Activated B cell treated with CpG ODN at 0.5 μM for 24 hours (primary cell): ENCODE measurements around the gene KCNH2. TPM values are rescaled to one million over a fixed set of nuclear protein-coding genes. Genes with fewer than 3 reads are reported as not detected.

Experiments used
- ATAC-seq: fragments of 200-7000 bp; cut with Tn5 transposase; one replicate; pipeline ENCODE4 v1.10.0; 2021; ENCODE audit warnings: low read depth, mild to moderate bottlenecking, moderate library complexity
- CTCF ChIA-PET: fragments of 350-600 bp; sonication (Branson Sonifier 250); formaldehyde crosslinking; loops from one replicate; lab custom pipeline; 2021; ENCODE audit warnings: antibody characterized with exemption; lab: Charles Lee
- POLR2A ChIA-PET: fragments of 350-600 bp; sonication (Branson Sonifier 250); formaldehyde crosslinking; loops from one replicate; lab custom pipeline; 2021; ENCODE audit warnings: antibody characterized with exemption; lab: Charles Lee
- DNase-seq: peaks from one replicate; pipeline ENCODE4 v3.0.0; 2022
- H3K27ac Mint-ChIP-seq: one replicate; pipeline ENCODE4 v1.8.0; 2020; ENCODE audit warnings: mixed read lengths
- H3K27me3 Mint-ChIP-seq: one replicate; pipeline ENCODE4 v1.8.0; 2021; ENCODE audit warnings: mixed read lengths
- H3K36me3 Mint-ChIP-seq: one replicate; pipeline ENCODE4 v1.8.0; 2021; ENCODE audit warnings: low read depth, mixed read lengths
- H3K4me1 Mint-ChIP-seq: one replicate; pipeline ENCODE4 v1.8.0; 2021; ENCODE audit warnings: mixed read lengths
- H3K4me3 Mint-ChIP-seq: one replicate; pipeline ENCODE4 v1.8.0; 2020; ENCODE audit warnings: mild to moderate bottlenecking, mixed read lengths
- H3K9me3 Mint-ChIP-seq: one replicate; pipeline ENCODE4 v1.8.0; 2020; ENCODE audit warnings: mixed read lengths
- CTCF ChIP-seq: fragments of 200-600 bp; IDR thresholded peaks from one replicate; pipeline ENCODE4 v1.8.0; 2022; ENCODE audit warnings: antibody characterized with exemption, mild to moderate bottlenecking
- intact Hi-C: fragments of 100-400 bp; cut with micrococcal nuclease; formaldehyde crosslinking; loops from one replicate; pipeline ENCODE4 v1.15.1; 2024
- total RNA-seq: library from RNA; stranded (reverse); gene quantifications from 2 replicates; pipeline ENCODE4 v1.2.3, GENCODE V29; 2022

The KCNH2 gene
- total RNA-seq, 1 donor from 2014 or later = 0.29 TPM

GRCh38 chr7:150968056-150968733, 9.9 kb downstream of the KCNH2 start:
- Mint-ChIP-seq H3K36me3 (no peaks in the 10 kb centered on the region), H3K4me1 (peaks cover 7% of the 10 kb centered on the region), H3K9me3 (no peaks in the 10 kb centered on the region), H3K27me3 (peaks cover 26% of the 10 kb centered on the region), H3K27ac (no peak overlapping the region), H3K4me3 (no peak overlapping the region)
- ATAC-seq (no peak), DNase-seq (no peak)
- TF ChIP-seq CTCF = no peak
- POLR2A ChIA-PET = no interaction called here
- CTCF ChIA-PET = no interaction called here
- intact Hi-C loops = no loop called here

- Mint-ChIP-seq H3K27me3 (peaks cover 32% of the 10 kb centered on the region), H3K9me3 (no peaks in the 10 kb centered on the region), H3K36me3 (no peaks in the 10 kb centered on the region), H3K4me3 (no peak overlapping the region), H3K4me1 (no peaks in the 10 kb centered on the region), H3K27ac (no peak overlapping the region)
- intact Hi-C loops = no loop called here
- POLR2A ChIA-PET = no interaction called here
- no peak for DNase-seq
- CTCF ChIA-PET = no interaction called here
- no peak for ATAC-seq
- no peak for TF ChIP-seq CTCF
These were observed 10.8 kb downstream of the KCNH2 start for GRCh38 chr7:150967349-150967748.

- Mint-ChIP-seq H3K27ac (no peak overlapping the region), H3K9me3 (no peaks in the 10 kb centered on the region), H3K4me1 (no peaks in the 10 kb centered on the region), H3K4me3 (no peak overlapping the region), H3K27me3 (peaks cover 31% of the 10 kb centered on the region), H3K36me3 (no peaks in the 10 kb centered on the region)
- no peak for DNase-seq
- intact Hi-C loops = no loop called here
- no peak for ATAC-seq
- POLR2A ChIA-PET = no interaction called here
- CTCF ChIA-PET = no interaction called here
- no peak for TF ChIP-seq CTCF
These were observed 12.1 kb downstream of the KCNH2 start for GRCh38 chr7:150966002-150966401.

GRCh38 chr7:150965273-150965830, 12.8 kb downstream of the KCNH2 start:
- DNase-seq = no peak
- Mint-ChIP-seq H3K4me1 (no peaks in the 10 kb centered on the region), H3K27ac (no peak overlapping the region), H3K27me3 (peaks cover 35% of the 10 kb centered on the region), H3K36me3 (no peaks in the 10 kb centered on the region), H3K9me3 (no peaks in the 10 kb centered on the region), H3K4me3 (no peak overlapping the region)
- no peak for ATAC-seq
- intact Hi-C loops = no loop called here
- ChIA-PET CTCF (interaction anchor here (1.0 kb wide), 1 partner anchor 19 kb away, joined by 3 read pairs; no protein-coding TSS in a partner anchor), POLR2A (no interaction called here)
- no peak for TF ChIP-seq CTCF

GRCh38 chr7:150964593-150965111, 13.5 kb downstream of the KCNH2 start:
- no peak for ATAC-seq
- Mint-ChIP-seq H3K27me3 (peaks cover 38% of the 10 kb centered on the region), H3K4me1 (no peaks in the 10 kb centered on the region), H3K27ac (no peak overlapping the region), H3K9me3 (no peaks in the 10 kb centered on the region), H3K36me3 (no peaks in the 10 kb centered on the region), H3K4me3 (no peak overlapping the region)
- no peak for DNase-seq
- intact Hi-C loops = no loop called here
- CTCF ChIA-PET = interaction anchor here (1.0 kb wide), 1 partner anchor 20 kb away, joined by 3 read pairs; no protein-coding TSS in a partner anchor
- POLR2A ChIA-PET = interaction anchor here (0.6 kb wide), 1 partner anchor 9 kb away, joined by 3 read pairs; no protein-coding TSS in a partner anchor
- no peak for TF ChIP-seq CTCF
